GM10248 (cell line): ENCODE measurements around the gene MALAT1.

ENCODE experiments used
- CTCF ChIA-PET: fragments of 300-600 bp; sonication (Branson Sonifier 250); formaldehyde crosslinking; extraction: SDS; loops from one replicate; lab custom pipeline; 2021; ENCODE audit warnings: antibody characterized with exemption; lab: Yijun Ruan, JAX
- POLR2A ChIA-PET: fragments of 350-650 bp; sonication (Branson Sonifier 250); formaldehyde crosslinking; extraction: SDS; loops from one replicate; lab custom pipeline; 2020; ENCODE audit warnings: antibody characterized with exemption; lab: Yijun Ruan, JAX
- DNase-seq: peaks from one replicate; pipeline ENCODE4 v3.0.0; 2012; ENCODE audit errors: extremely low spot score
- CTCF ChIP-seq: IDR thresholded peaks from 2 replicates; pipeline ENCODE4 v1.5.1; 2012; ENCODE audit warnings: mild to moderate bottlenecking, low read depth; ENCODE audit errors: extremely low read depth, missing control alignments, control extremely low read depth

The MALAT1 gene

DNA sequence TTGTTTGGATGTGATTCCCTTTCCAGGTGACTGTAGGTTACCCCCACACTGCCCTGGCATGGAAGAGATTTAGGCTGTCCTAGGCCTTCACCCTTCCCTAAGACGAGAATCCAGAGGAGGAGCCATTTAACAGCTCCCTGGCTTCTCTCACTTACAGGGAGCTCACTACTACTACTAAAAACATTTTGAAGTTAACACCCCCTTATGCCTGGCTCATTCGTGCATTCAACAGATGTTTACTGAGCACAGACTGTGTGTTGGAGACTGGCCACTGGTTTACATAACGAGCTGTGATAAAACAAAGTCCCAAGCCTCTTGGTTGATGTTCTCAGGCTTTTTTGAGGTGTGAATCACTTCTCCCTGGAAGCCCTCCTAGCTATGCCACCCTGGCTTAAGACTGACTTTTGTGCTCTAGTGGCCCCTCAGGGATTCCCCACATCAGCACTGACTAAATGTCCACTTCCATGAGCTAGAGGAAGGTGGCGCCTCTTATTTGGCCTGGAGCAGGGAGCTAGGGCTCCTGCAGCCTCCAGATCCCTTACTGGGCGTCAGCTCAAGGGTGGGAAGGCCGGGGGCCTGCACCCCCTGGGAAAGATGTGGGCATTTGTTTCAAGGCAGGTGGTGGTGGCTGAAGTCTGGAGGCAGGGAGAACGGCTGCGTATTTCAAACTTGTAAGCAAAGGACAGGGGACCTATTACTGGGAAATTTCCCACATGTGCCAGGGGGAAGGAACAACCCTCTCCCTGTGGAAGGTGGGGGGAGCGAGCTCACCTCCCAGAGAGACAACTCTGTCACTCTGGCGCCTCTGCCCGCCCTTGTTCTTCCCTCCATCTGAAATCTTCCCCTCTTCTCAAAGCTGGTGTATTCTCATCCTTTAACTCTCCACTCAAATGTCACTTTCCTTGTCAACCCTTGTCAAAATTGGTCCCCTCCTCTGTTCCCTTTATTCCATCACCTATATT, 19.4 kb upstream of the MALAT1 start:
- CTCF ChIA-PET = interaction anchor here (0.8 to 7.2 kb wide), 12 partner anchors 10 to 114 kb away, joined by 3 to 117 read pairs (median 6); partner anchors contain the start of genes MALAT1 and NEAT1
- DNase-seq = peak; percentile 22
- peak; percentile 24 for TF ChIP-seq CTCF
- POLR2A ChIA-PET = interaction anchor here (0.7 to 10.8 kb wide), 7 partner anchors 8 to 60 kb away, joined by 4 to 305 read pairs (median 9); partner anchors contain the start of genes MALAT1 and NEAT1

- no peak for DNase-seq
- CTCF ChIA-PET = interaction anchor here (1.3 to 7.2 kb wide), 2 partner anchors 8 to 14 kb away, joined by 3 to 117 read pairs; no protein-coding TSS in a partner anchor
- TF ChIP-seq CTCF = no peak
- POLR2A ChIA-PET = interaction anchor here (1.3 kb wide), 1 partner anchor 17 kb away, joined by 7 read pairs; the partner anchor contains the start of gene MALAT1
Measured at GRCh38 chr11:65482306-65482850, 16.5 kb upstream of the MALAT1 start.

- DNase-seq = no peak
- ChIA-PET CTCF (interaction anchor here (1.5 to 4.6 kb wide), 4 partner anchors 14 to 70 kb away, joined by 6 to 26 read pairs (median 10); no protein-coding TSS in a partner anchor), POLR2A (interaction anchor here (4.0 to 25.7 kb wide), 3 partner anchors 9 to 65 kb away, joined by 15 to 620 read pairs (median 243); partner anchors contain the start of genes MALAT1 and NEAT1)
- TF ChIP-seq CTCF = no peak
Measured at GRCh38 chr11:65485920-65486219, 13.0 kb upstream of the MALAT1 start.

DNA sequence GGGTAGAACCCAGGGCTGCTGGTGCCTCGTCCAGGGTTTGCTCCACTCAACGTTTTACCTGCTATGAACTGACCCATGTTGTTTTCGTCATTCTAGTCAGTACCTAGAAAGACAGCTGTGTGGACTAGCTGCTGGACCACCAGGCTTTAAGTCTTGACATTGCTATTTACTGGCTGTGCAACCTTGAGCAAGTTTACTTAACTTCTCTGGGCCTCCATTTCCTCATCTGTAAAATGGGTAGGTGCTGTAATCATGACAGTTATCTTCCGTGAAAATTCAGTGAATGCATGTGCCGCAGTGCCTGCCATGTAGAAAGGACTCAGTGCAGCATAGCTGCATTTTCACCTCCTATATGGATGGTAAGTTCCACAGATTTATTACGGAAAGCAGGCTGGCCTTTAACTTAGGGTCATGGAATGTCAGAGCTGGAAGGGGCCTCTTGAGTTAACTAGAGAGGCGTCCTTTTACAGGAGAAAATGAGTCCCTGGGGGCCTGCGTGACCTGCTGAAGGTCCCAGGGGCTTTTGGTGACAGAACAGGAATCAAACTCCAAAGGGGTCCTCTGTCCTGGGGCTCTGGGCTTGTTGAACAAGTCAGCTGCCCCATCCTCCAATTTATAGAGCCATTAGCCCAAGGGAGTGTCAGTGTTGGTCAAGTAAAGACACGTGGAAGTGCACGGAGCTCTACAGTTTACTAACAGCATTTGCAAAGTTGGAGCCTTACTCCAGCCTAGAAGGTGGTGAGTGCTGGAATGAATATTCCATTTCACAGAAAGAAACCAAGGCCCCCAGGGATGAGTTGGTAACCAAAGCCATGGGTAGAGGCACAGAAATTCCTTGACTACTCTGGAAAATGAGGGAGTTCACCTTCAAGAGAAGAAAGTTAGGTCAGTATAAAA, 12.0 kb upstream of the MALAT1 start:
- no peak for TF ChIP-seq CTCF
- no peak for DNase-seq
- ChIA-PET CTCF (interaction anchor here (0.7 to 7.1 kb wide), 10 partner anchors 8 to 213 kb away, joined by 3 to 117 read pairs (median 5); no protein-coding TSS in a partner anchor), POLR2A (interaction anchor here (0.6 to 25.7 kb wide), 5 partner anchors 8 to 138 kb away, joined by 3 to 620 read pairs (median 15); partner anchors contain the start of genes MALAT1 and NEAT1)

- no peak for TF ChIP-seq CTCF
- peak; percentile 78 for DNase-seq
- ChIA-PET CTCF (interaction anchor here (1.0 to 7.1 kb wide), 9 partner anchors 9 to 213 kb away, joined by 3 to 117 read pairs (median 6); no protein-coding TSS in a partner anchor), POLR2A (interaction anchor here (0.6 to 25.7 kb wide), 5 partner anchors 8 to 139 kb away, joined by 3 to 620 read pairs (median 15); partner anchors contain the start of genes MALAT1 and NEAT1)
Measured at GRCh38 chr11:65487467-65488272, 11.2 kb upstream of the MALAT1 start.
